H1 (cell line): ENCODE results near the gene TRAPPC8. TPM values are rescaled to one million over a fixed set of nuclear protein-coding genes. Genes with fewer than 3 reads are reported as not detected.

ENCODE experiments used
- CTCF ChIA-PET: fragments of 300-600 bp; sonication (Branson Sonifier 250); formaldehyde crosslinking; loops from one replicate; lab custom pipeline; 2021; ENCODE audit not compliant: partially characterized antibody; lab: Charles Lee
- POLR2A ChIA-PET: fragments of 300-600 bp; sonication (Branson Sonifier 250); formaldehyde crosslinking; loops from one replicate; lab custom pipeline; 2021; ENCODE audit warnings: inconsistent platforms; ENCODE audit not compliant: partially characterized antibody; lab: Charles Lee
- DNase-seq, 2 experiments: peaks; one replicate each; pipeline versions ENCODE4 v3.0.0 to v3.0.0-alpha.2; 2010 to 2022; ENCODE audit warnings: low spot score in 2 of 2, low read depth in 1 of 2, mixed read lengths in 1 of 2
- FAIRE-seq: peaks from 2 replicates; lab custom pipeline; 2011; peaks lifted over from hg19 to GRCh38; lab: Jason Lieb, UNC
- H2AFZ ChIP-seq: 2 replicates; pipeline ENCODE4 v1.8.1; 2012; ENCODE audit warnings: low read length, inconsistent platforms
- H2AK5ac ChIP-seq: 2 replicates; pipeline ENCODE4 v1.6.1; 2013; ENCODE audit warnings: low read depth, low read length
- H2BK120ac ChIP-seq: replicated peaks from 2 replicates; pipeline ENCODE3; 2013; ENCODE audit warnings: low read depth, low read length, inconsistent platforms
- H2BK12ac ChIP-seq: 2 replicates; pipeline ENCODE4 v1.6.1; 2013; ENCODE audit warnings: low read depth, low read length
- H2BK15ac ChIP-seq: 2 replicates; pipeline ENCODE4 v1.6.1; 2013; ENCODE audit warnings: low read length
- H2BK20ac ChIP-seq: 2 replicates; pipeline ENCODE4 v1.6.1; 2013; ENCODE audit warnings: low read length
- H2BK5ac ChIP-seq: 2 replicates; pipeline ENCODE4 v1.6.1; 2013; ENCODE audit warnings: low read depth, low read length
- H3K14ac ChIP-seq: 2 replicates; pipeline ENCODE4 v1.6.1; 2013; ENCODE audit warnings: inconsistent platforms; ENCODE audit not compliant: insufficient read length
- H3K18ac ChIP-seq: 2 replicates; pipeline ENCODE4 v1.6.1; 2013; ENCODE audit warnings: low read length; ENCODE audit errors: extremely low read depth
- H3K23ac ChIP-seq: 2 replicates; pipeline ENCODE4 v1.6.1; 2013; ENCODE audit warnings: inconsistent platforms; ENCODE audit not compliant: insufficient read length
- H3K23me2 ChIP-seq: 2 replicates; pipeline ENCODE4 v1.6.1; 2013; ENCODE audit warnings: low read depth, low read length
- H3K27ac ChIP-seq: 2 replicates; pipeline ENCODE4 v1.6.1; 2011; ENCODE audit warnings: low read depth, low read length, inconsistent platforms
- H3K27me3 ChIP-seq, 4 experiments: replicated peaks in 1 of 4; 1 replicate in 1 of 4; 2 replicates in 3 of 4; pipeline versions ENCODE4 v1.6.1 to v1.8.1; 2011 to 2013; ENCODE audit warnings: low read length in 3 of 4, mild to moderate bottlenecking in 3 of 4, inconsistent platforms in 2 of 4, mixed read lengths in 2 of 4, moderate library complexity in 1 of 4; ENCODE audit not compliant: control insufficient read depth in 3 of 4, insufficient read depth in 3 of 4; ENCODE audit errors: extremely low read depth in 1 of 4
- H3K36me3 ChIP-seq, 4 experiments: 2 replicates each; pipeline versions ENCODE4 v1.6.1 to v1.8.1; 2011 to 2013; ENCODE audit warnings: mild to moderate bottlenecking in 4 of 4, low read length in 3 of 4, moderate library complexity in 2 of 4, control low read depth in 1 of 4, inconsistent platforms in 1 of 4; ENCODE audit not compliant: insufficient read depth in 4 of 4, control insufficient read depth in 2 of 4
- H3K4ac ChIP-seq: replicated peaks from 2 replicates; pipeline ENCODE3; 2013; ENCODE audit warnings: low read length, low read depth, mixed read lengths, inconsistent platforms; ENCODE audit not compliant: insufficient read length
- H3K4me1 ChIP-seq, 4 experiments: replicated peaks in 1 of 4; 1 replicate in 1 of 4; 2 replicates in 3 of 4; pipeline versions ENCODE4 v1.6.1 to v1.8.1; 2011 to 2013; ENCODE audit warnings: low read length in 3 of 4, inconsistent platforms in 2 of 4, mixed read lengths in 1 of 4; ENCODE audit not compliant: insufficient read depth in 4 of 4, control insufficient read depth in 3 of 4
- H3K4me2 ChIP-seq, 2 experiments: 2 replicates each; pipeline versions ENCODE4 v1.6.1 to v1.8.1; 2011 to 2013; ENCODE audit warnings: low read depth in 2 of 2, low read length in 2 of 2, control low read depth in 1 of 2, inconsistent platforms in 1 of 2, mild to moderate bottlenecking in 1 of 2; ENCODE audit not compliant: insufficient read depth in 1 of 2
- H3K4me3 ChIP-seq, 4 experiments: fragments of 200-600, 300-600 bp in 1 of 4; sonication (generic), shearing (Covaris generic), sonication (Bioruptor Twin) in 1 of 4; 2 replicates each; pipeline versions ENCODE4 v1.5.1 to v1.8.1; 2011 to 2016; ENCODE audit warnings: low read length in 4 of 4, low read depth in 3 of 4, control low read depth in 2 of 4, inconsistent platforms in 2 of 4, mild to moderate bottlenecking in 2 of 4, mixed read lengths in 1 of 4, moderate library complexity in 1 of 4; ENCODE audit not compliant: insufficient read depth in 2 of 4; ENCODE audit errors: extremely low read depth in 1 of 4
- H3K56ac ChIP-seq: replicated peaks from 2 replicates; pipeline ENCODE3; 2013; ENCODE audit warnings: low read depth, mild to moderate bottlenecking, mixed read lengths, low read length, inconsistent platforms; ENCODE audit not compliant: insufficient read length
- H3K79me1 ChIP-seq: 2 replicates; pipeline ENCODE4 v1.6.1; 2013; ENCODE audit warnings: low read depth, low read length, control low read depth
- H3K79me2 ChIP-seq, 2 experiments: 2 replicates each; pipeline versions ENCODE4 v1.6.1 to v1.8.1; 2012 to 2013; ENCODE audit warnings: low read length in 2 of 2, mild to moderate bottlenecking in 2 of 2, inconsistent platforms in 1 of 2; ENCODE audit not compliant: insufficient read depth in 2 of 2, control insufficient read depth in 1 of 2
- H3K9ac ChIP-seq, 4 experiments: replicated peaks in 1 of 4; 1 replicate in 1 of 4; 2 replicates in 3 of 4; pipeline versions ENCODE4 v1.6.1 to v1.8.1; 2011 to 2013; ENCODE audit warnings: low read depth in 3 of 4, low read length in 3 of 4, control low read depth in 2 of 4, mild to moderate bottlenecking in 2 of 4, moderate library complexity in 2 of 4, inconsistent platforms in 1 of 4; ENCODE audit errors: extremely low read depth in 1 of 4
- H3K9me3 ChIP-seq, 2 experiments: 2 replicates each; pipeline versions ENCODE4 v1.6.1 to v1.8.1; 2012 to 2013; ENCODE audit warnings: mild to moderate bottlenecking in 2 of 2, moderate library complexity in 2 of 2, control low read depth in 1 of 2, inconsistent platforms in 1 of 2, low read depth in 1 of 2, low read length in 1 of 2, mixed read lengths in 1 of 2; ENCODE audit not compliant: insufficient read depth in 2 of 2
- H4K20me1 ChIP-seq, 2 experiments: replicated peaks in 1 of 2; 2 replicates each; pipeline versions ENCODE3 to v1.8.1; 2011 to 2013; ENCODE audit warnings: inconsistent platforms in 2 of 2, low read length in 2 of 2, mild to moderate bottlenecking in 1 of 2; ENCODE audit not compliant: insufficient read depth in 2 of 2, control insufficient read depth in 1 of 2
- H4K5ac ChIP-seq: 2 replicates; pipeline ENCODE4 v1.6.1; 2013; ENCODE audit warnings: low read length, low read depth, mixed read lengths, inconsistent platforms; ENCODE audit not compliant: insufficient read length
- H4K8ac ChIP-seq: 2 replicates; pipeline ENCODE4 v1.8.0; 2013; ENCODE audit warnings: mild to moderate bottlenecking, moderate library complexity, low read length, inconsistent platforms; ENCODE audit not compliant: insufficient read depth; ENCODE audit errors: extremely low read depth
- H4K91ac ChIP-seq: replicated peaks from 2 replicates; pipeline ENCODE3; 2013; ENCODE audit warnings: low read length, mixed read lengths, inconsistent platforms; ENCODE audit not compliant: insufficient read length
- ATF3 ChIP-seq: IDR thresholded peaks from 2 replicates; pipeline ENCODE4 v1.6.1; 2011; ENCODE audit warnings: low read depth, mild to moderate bottlenecking, low read length; ENCODE audit not compliant: insufficient read depth
- RAD21 ChIP-seq, 2 experiments: IDR thresholded peaks in 1 of 2; conservative IDR thresholded peaks in 1 of 2; 2 replicates each; pipeline ENCODE4 v1.6.1; 2011; ENCODE audit warnings: low read depth in 2 of 2, low read length in 2 of 2, improper control_type of control experiment in 1 of 2, inconsistent platforms in 1 of 2, mild to moderate bottlenecking in 1 of 2, moderate library complexity in 1 of 2
- RFX5 ChIP-seq: IDR thresholded peaks from 2 replicates; pipeline ENCODE4 v1.6.1; 2011; ENCODE audit warnings: low read depth, low read length, improper control_type of control experiment, borderline replicate concordance
- RNF2 ChIP-seq: fragments of 200-900, 300-1000 bp; sonication (generic); IDR thresholded peaks from 2 replicates; pipeline ENCODE4 v1.7.1; 2016; ENCODE audit warnings: borderline replicate concordance, low read depth, mild to moderate bottlenecking, antibody characterized with exemption, low read length; ENCODE audit not compliant: poor library complexity, severe bottlenecking; ENCODE audit errors: missing control alignments
- SP2 ChIP-seq: IDR thresholded peaks from 2 replicates; pipeline ENCODE4 v1.6.1; 2012; ENCODE audit warnings: mild to moderate bottlenecking, low read length, inconsistent platforms
- TBP ChIP-seq: IDR thresholded peaks from 2 replicates; pipeline ENCODE4 v1.6.1; 2011; ENCODE audit warnings: low read depth, low read length, improper control_type of control experiment
- WGBS, 2 experiments: shearing (Covaris generic) in 1 of 2; methylation state at CpG; one replicate each; pipeline versions ENCODE4 v1.1.6 to v1.1.7; 2013 to 2015; ENCODE audit warnings: low lambda C conversion rate in 2 of 2, mixed read lengths in 2 of 2, inconsistent platforms in 1 of 2, low coverage in 1 of 2, missing lambda C conversion rate in 1 of 2; ENCODE audit not compliant: insufficient replicate concordance in 2 of 2, insufficient coverage in 1 of 2, insufficient read length in 1 of 2; ENCODE audit errors: extremely low coverage in 1 of 2, missing lambda C conversion rate in 1 of 2; 5-methylcytosine and 5-hydroxymethylcytosine counted together
- long read RNA-seq, 2 experiments: library from RNA in 1 of 2; library from capped mRNA in 1 of 2; stranded (forward); transcript quantifications; one replicate each; pipeline ENCODE4 v2.0.0, GENCODE V29; 2021; ENCODE audit warnings: inconsistent platforms in 1 of 2
- polyA minus RNA-seq, 3 experiments: library from RNA; depleted of rRNA, polyadenylated mRNA; stranded (reverse); fragments of >200 nt; gene quantifications; 1 replicate in 2 of 3; 2 replicates in 1 of 3; pipeline ENCODE4 v1.2.3, GENCODE V29; 2011
- polyA plus RNA-seq, 7 experiments: library from polyadenylated mRNA; depleted of rRNA in 3 of 7; stranded (reverse) in 5 of 7; unstranded in 2 of 7; fragments of >200 nt in 5 of 7; fragments of 200-250 nt in 2 of 7; gene quantifications; 1 replicate in 5 of 7; 2 replicates in 1 of 7; 4 replicates in 1 of 7; pipeline versions ENCODE4 v1.2.1 to v1.2.3, GENCODE V29; 2011 to 2013; ENCODE audit warnings: missing spikeins in 2 of 7, mixed read lengths in 2 of 7
- total RNA-seq: library from RNA; stranded (reverse); fragmentation: NEBNext Ultra II Directional; extraction: Animal tissue kit (Norgen Biotek cat#: 25700); gene quantifications from 2 replicates; pipeline ENCODE4 v1.2.1, GENCODE V29; 2021

TRAPPC8 gene
- total RNA-seq (43.6 and 49.9 TPM in 2 replicates), polyA plus RNA-seq (2011; rRNA removed) (28.9 and 56.5 TPM in 2 replicates), polyA minus RNA-seq (2011; rRNA and poly(A)+ RNA removed) (134 and 197 TPM in 2 replicates)
- polyA plus RNA-seq (2011; cell fraction: cytosol; rRNA removed), result 50.4 TPM
- 56.8 TPM for polyA plus RNA-seq (2011; cell fraction: nucleus; rRNA removed)
- polyA plus RNA-seq (2012, experiment 1 of 2), result 20.5 to 36.5 TPM (median 21.0 TPM) in 4 replicates
- 2.3 TPM for polyA plus RNA-seq (2012, experiment 2 of 2)
- 24.7 TPM for polyA plus RNA-seq (2013, experiment 1 of 2)
- polyA plus RNA-seq (2013, experiment 2 of 2), result 26.8 TPM
- 31.2 TPM for polyA minus RNA-seq (2011; cell fraction: cytosol; rRNA and poly(A)+ RNA removed)
- 71.4 TPM for polyA minus RNA-seq (2011; cell fraction: nucleus; rRNA and poly(A)+ RNA removed)
- long read RNA-seq, experiment 1, full-length matches to known transcripts, result 2 of 27 reads
- long read RNA-seq, experiment 1, partial matches to known transcripts, result 15 of 27 reads
- long read RNA-seq, experiment 1, other reads (novel, unspliced or antisense), result 10 of 27 reads
- long read RNA-seq, experiment 2, partial matches to known transcripts, result 1 of 2 reads
- long read RNA-seq, experiment 2, other reads (novel, unspliced or antisense), result 1 of 2 reads

GRCh38 chr18:31942999-31943877, at the start of gene TRAPPC8:
Gene TRAPPC8, minus strand, starts transcription at chr18:31943128. Its CDS starts 364 bp downstream, at chr18:31942764.
- DNase-seq (peak; percentile 93 to 94), FAIRE-seq (no peak)
- Histone ChIP-seq H4K91ac (peak within 1 kb of the TSS; percentile 99), H2AFZ (peak within 1 kb of the TSS; percentile 78), H3K4me2 (peak within 1 kb of the TSS; percentile 94 to 98), H3K27me3 (no peaks in the 10 kb centered on the region), H3K14ac (no peak within 1 kb of the TSS), H4K20me1 (peaks cover 0 to 7% of the 10 kb centered on the region in 2 experiments), H3K36me3 (no peaks in the 10 kb centered on the region; a peak in 1 of 8 replicates), H2BK15ac (peak within 1 kb of the TSS; percentile 90; the same call in 1 of the 2 replicates), H4K8ac (peak within 1 kb of the TSS; percentile 98), H3K23ac (no peak within 1 kb of the TSS), H3K56ac (peak within 1 kb of the TSS; percentile 84), H2BK20ac (no peak within 1 kb of the TSS), H3K27ac (peak within 1 kb of the TSS; percentile 93), H3K9ac (peak within 1 kb of the TSS; percentile 85 to 96 (median 94)), H3K23me2 (peaks cover 11% of the 10 kb centered on the region), H3K4me1 (peaks cover 0 to 10% (median 4%) of the 10 kb centered on the region in 4 experiments; a peak in 4 of 7 replicates), H2AK5ac (peak within 1 kb of the TSS; percentile 75; the same call in 1 of the 2 replicates), H3K4me3 (peak within 1 kb of the TSS; percentile 67 to 98 (median 98)), H3K9me3 (no peaks in the 10 kb centered on the region), H3K79me2 (peaks cover 7 to 64% of the 10 kb centered on the region in 2 experiments), H2BK5ac (peak within 1 kb of the TSS; percentile 93), H2BK12ac (peak within 1 kb of the TSS; percentile 88), H3K18ac (peak within 1 kb of the TSS; percentile 98; the same call in 1 of the 2 replicates), H2BK120ac (no peak within 1 kb of the TSS), H3K4ac (peak within 1 kb of the TSS; percentile 44), H4K5ac (peak within 1 kb of the TSS; percentile 97), H3K79me1 (no peaks in the 10 kb centered on the region; the same call in 1 of the 2 replicates)
- POLR2A ChIA-PET, result interaction anchor here (0.8 to 4.1 kb wide), 16 partner anchors 8 to 844 kb away, joined by 3 to 21 read pairs (median 4); partner anchors contain the start of gene B4GALT6
- WGBS, 2 experiments, result 2% methylated on average over 40 of the region's 58 CpGs; no CpG with 5 or more reads in 1 of the 2 experiments
- CTCF ChIA-PET, result interaction anchor here (0.6 to 4.1 kb wide), 8 partner anchors 13 to 609 kb away, joined by 3 to 25 read pairs (median 3); no protein-coding TSS in a partner anchor
- TF ChIP-seq RAD21 (IDR thresholded peaks at IDR 0.05 in 1 of 2, conservative IDR thresholded peaks at IDR 0.05 in 1 of 2; ENCODE audit: low read depth in 2 of 2, low read length in 2 of 2) (peak in 1 of 2 experiments; percentile 30; a peak in 1 of 4 replicates), ATF3 (peak; percentile 94), RFX5 (no peak), TBP (peak; percentile 83), SP2 (no peak), RNF2 (no peak)
